GM19467 (cell line): ENCODE data around the gene PABPC4L.
"Not testable (repeated sequence)": the region's sequence is repeated elsewhere in the genome, so short reads cannot be mapped to it uniquely, and the experiment has no call there.

Experiments
- ATAC-seq: cut with Tn5 transposase; IDR thresholded peaks from one replicate; pipeline ENCODE4 v1.9.1; 2021; ENCODE audit warnings: mild to moderate bottlenecking, moderate library complexity; ENCODE audit not compliant: unreplicated experiment

PABPC4L gene

GRCh38 chr4:134201216-134202161 lies at the start of gene PABPC4L:
TSS of gene PABPC4L (minus strand) at chr4:134201789. CDS start at chr4:134201019, 770 bp downstream.
- ATAC-seq: no peak

DNA sequence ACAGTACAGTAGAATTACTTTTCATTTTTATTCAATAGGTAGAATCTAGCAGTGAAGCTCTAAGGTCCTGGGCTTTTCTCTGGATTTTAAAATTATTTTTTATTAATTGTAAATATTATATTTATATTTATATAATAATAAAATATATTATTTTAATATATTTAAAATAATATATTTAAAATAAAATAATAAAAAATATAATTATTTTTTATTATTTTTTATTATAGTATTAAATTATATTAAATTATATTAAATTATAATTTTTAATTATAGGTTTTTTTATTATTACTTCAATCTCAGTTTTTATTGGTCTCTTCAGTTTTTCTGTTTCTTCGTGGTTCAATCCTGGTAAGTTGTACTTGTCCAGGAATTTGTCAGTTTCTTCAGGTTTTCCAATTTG lies 49.7 kb upstream of the PABPC4L start:
- no peak for ATAC-seq

- ATAC-seq: no peak
Observed at GRCh38 chr4:134243742-134244713, 42.4 kb upstream of the PABPC4L start.

DNA sequence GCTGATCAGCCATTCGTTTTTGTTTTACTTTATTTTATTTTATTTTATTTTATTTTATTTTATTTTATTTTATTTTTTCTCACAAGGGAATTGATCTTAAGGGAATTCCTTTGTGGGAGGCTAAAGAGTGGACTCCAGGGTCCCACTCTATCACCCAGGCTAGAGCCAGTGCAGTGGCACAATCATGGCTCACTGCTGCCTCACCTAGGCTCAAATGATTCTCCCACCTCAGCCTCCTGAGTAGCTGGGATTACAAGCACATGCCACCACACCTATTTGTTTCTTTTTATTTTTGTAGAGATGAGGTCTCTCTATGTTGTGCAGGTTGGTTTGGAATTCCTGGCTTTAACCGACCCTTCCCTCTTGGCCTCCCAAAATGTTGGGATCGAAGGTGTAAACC lies 17.5 kb upstream of the PABPC4L start:
- ATAC-seq: no peak

DNA sequence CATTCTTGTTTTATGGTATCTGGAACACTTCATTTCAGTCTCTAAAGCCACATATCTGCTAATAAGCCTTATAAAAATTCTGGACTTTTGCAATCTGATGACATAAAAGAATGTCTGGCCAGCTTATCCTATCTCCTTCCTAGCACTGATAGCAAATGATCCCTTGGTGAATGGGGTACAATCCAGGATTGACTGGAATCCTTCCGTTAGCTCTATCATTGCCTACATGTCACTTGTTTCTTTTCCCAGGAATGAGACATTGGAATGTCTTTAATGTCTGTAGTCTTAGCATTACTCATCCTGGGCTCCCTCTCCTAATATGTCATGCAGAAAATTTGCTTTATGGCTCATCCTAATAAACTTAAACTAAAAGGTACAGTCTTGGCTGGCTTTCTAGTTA lies 14.8 kb upstream of the PABPC4L start:
- ATAC-seq: no peak

DNA sequence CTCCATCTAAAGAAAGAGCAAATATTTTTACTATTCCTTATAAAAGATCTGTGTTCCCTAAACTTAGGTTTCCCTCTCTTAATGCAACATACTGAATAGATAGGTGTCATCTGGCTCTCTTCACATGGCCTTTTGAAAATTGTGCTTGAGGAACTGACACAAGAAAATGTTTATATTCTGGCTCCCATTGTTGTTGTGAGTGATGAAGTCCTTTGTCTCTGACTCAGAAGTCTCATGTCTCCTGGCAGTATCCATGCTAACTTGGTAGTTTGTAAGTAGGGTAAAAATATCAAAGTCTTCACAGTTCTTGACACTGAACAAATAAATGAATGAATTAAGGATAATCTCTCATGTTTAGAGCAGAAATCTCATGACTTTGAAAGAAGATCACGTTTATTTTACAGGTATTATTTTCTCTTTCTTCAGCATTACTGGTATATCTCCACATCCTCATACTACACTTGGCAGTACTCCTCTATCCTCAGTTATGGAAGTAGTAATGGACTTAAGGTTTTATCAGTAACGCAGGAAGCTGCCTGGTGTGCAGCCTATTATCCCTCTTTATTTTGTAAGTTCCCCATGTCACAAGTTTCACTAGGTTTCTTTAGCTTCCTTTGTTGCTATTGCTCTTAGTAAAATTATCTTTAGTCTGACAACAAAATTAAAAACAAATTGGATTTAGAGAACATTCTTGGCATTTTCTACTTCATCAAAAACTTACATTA lies 14.2 kb upstream of the PABPC4L start:
- no peak for ATAC-seq

DNA sequence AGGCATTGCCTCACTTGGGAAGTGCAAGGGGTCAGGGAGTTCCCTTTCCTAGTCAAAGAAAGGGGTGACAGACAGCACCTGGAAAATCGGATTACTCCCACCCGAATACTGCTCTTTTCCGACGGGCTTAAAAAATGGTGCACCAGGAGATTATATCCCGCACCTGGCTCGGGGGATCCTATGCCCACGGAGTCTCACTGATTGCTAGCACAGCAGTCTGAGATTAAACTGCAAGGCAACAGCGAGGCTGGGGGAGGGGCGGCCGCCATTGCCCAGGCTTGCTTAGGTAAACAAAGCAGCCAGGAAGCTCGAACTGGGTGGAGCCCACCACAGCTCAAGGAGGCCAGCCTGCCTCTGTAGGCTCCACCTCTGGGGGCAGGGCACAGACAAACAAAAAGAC lies 6.4 kb upstream of the PABPC4L start:
- not testable (repeated sequence) for ATAC-seq

- ATAC-seq: no peak
Observed at GRCh38 chr4:134202166-134202956, 772 bp upstream of the PABPC4L start.

DNA sequence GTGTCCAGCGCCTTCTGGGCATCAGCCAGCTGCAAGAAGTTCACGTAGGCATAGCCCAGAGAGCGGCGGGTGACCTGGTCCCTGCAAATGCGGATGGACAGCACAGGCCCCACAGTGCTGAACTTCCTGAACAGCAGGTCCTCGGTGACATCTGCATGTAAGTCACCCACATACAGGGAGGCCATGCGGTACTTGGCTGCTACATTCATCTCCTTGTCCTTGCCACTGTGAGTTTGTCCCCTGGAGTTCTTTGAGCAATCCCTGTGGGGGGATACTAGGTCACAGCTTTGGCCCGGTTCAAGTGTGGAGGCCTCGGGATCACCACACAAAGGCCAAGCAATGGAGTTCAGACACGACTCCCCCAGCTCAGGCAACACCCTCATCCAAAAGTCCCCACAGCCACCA lies 776 bp downstream of the PABPC4L start:
- ATAC-seq: no peak

DNA sequence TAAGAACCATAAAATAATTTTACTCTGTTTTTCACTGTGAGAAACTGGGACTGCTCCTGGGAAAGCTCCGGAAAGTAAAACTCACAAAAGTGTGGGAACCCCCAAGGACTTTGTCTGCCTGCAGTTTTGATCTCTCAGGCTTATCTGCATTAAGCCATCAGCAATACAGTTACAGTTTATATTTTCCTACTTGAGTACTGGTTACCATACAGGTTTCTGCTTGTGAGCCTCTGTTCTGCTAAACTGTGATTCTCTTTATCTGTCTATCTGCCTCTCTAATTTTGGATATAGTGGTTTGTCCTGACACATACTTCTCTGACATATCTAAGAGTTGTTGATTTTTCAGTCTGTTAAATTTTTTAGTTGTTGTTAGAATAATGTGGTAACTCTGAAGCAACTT lies 11.6 kb downstream of the PABPC4L start:
- no peak for ATAC-seq

DNA sequence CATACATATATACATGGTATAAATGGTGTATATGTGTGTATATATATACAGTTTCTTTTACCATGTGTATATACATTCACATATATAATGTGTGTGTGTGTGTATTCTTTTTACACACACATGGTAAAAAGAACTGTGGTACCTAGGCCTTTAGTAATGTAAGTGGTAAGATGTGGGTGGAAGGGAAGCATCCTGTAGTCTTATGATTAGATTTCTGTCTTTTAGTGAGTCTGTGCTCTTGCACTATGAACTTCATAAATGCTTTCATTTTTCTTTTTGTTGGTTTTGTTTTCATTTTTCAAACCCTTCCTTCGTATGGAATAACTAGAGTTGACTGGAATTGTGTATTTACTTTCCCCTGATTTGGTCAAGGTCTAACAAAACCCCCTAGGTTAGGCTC lies 12.1 kb downstream of the PABPC4L start:
- no peak for ATAC-seq

DNA sequence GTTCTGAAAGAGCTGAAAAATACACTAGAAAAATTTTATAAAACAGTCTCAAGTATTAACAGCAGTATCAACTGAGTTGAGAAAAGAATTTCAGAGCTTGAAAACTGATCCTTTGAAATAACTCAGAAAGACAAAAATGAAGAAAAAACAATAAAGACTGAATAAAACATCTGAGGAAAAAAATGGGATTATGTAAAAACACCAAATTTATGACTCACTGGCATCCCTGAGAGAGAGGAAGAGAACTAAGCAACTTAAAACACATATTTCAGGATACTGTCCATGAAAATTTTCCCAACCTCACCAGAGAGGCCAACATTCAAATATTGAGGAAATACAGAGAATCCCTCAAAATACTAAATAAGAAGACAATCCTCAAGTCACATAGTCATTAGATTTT lies 22.9 kb downstream of the PABPC4L start:
- no peak for ATAC-seq

GRCh38 chr4:134174271-134174670 lies 27.3 kb downstream of the PABPC4L start:
- ATAC-seq: no peak

- ATAC-seq: no peak
Observed at GRCh38 chr4:134160211-134160610, 41.4 kb downstream of the PABPC4L start.

DNA sequence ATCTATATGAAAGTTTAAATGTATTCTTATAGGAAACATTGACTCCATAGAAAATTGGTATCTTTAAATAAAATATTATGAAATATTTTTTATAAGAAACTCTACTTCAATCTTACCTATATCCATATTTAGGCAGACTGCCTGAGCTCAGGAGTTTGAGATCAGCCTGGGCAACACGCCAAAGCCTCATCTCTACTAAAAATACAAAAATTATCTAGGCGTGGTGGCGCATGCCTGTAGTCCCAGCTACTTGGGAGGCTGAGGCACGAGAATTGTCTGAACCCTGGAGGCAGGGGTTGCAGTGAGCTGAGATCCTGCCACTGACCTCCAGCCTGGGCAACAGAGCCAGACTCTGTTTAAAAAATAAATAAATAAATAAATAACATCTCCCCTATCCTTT lies 47.5 kb downstream of the PABPC4L start:
- no peak for ATAC-seq

DNA sequence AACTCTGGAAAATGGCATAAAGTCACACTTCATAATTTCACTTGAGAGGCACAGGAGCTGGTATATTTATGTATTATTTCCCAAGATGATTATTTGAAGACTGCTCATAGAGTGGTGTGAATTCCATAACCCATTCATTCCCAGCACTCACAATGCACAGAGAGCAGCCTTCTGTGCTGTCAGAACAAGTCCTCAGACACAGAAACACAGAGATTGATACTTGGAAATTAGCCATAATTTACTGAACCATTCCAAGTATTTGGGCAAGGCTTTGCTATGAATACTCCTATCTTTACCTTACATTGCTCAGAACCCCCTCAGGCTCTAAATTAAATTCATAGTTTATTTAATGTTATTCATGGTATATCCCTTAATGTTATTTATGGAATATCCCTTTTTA lies 53.6 kb downstream of the PABPC4L start:
- ATAC-seq: no peak
